ENCODE measurements around the gene FCHSD2.

DNA sequence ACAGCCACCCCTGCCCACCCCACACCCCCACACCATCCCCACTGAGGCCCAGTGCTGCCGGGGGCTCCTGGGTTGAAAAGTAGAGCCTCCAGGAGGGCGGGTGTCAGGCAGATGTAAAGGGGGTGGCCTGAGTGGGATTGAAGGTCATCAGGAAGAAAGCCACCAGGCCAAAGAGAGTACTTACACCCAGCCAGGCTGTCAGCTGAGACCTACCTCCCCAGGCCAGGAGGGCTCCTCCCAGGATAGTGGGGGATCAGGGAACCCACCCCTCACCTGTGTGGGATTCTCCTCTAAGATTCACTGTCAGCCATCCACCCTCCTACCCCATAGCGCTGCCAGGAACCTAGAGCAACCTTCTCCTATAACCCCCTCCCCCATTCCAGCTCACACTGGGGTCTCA is 17.2 kb upstream of the FCHSD2 start:
- no peak for TF ChIP-seq CTCF (conservative IDR thresholded peaks at IDR 0.05 in 1 of 2, IDR thresholded peaks at IDR 0.05 in 1 of 2; ENCODE audit: low read depth in 1 of 2, low read length in 2 of 2)
- no peak for TF ChIP-seq EZH2 (IDR thresholded peaks at IDR 0.05; ENCODE audit: low read length, missing control alignments)
